Prostate gland (tissue), 2 donors: Measurements from ENCODE around the gene TBC1D30. TPM values are rescaled to one million over a fixed set of nuclear protein-coding genes. Genes with fewer than 3 reads are reported as not detected.

Experiments
- DNase-seq: peaks from one replicate; pipeline ENCODE4 v3.0.0-alpha.2; 2019; ENCODE audit warnings: low spot score
- H3K27ac ChIP-seq, 2 donors: fragments of 200-600 bp; sonication (generic); 2 replicates each; pipeline ENCODE4 v1.5.1; 2017 to 2019
- H3K27me3 ChIP-seq: fragments of 200-600 bp; sonication (generic); replicated peaks from 2 replicates; pipeline ENCODE4 v1.5.1; 2019; ENCODE audit not compliant: insufficient read depth
- H3K36me3 ChIP-seq, 2 donors: fragments of 200-600 bp; sonication (generic); 1 replicate in 1 of 2; 2 replicates in 1 of 2; pipeline versions ENCODE4 v1.5.1 to v1.8.1; 2017 to 2019
- H3K4me1 ChIP-seq: fragments of 200-600 bp; sonication (generic); replicated peaks from 2 replicates; pipeline ENCODE4 v1.5.1; 2019
- H3K4me3 ChIP-seq, 2 donors: fragments of 200-600 bp; sonication (generic); 2 replicates each; pipeline ENCODE4 v1.5.1; 2017 to 2019
- H3K9me3 ChIP-seq: fragments of 200-600 bp; sonication (generic); 2 replicates; pipeline ENCODE4 v1.5.1; 2017
- CTCF ChIP-seq, 4 experiments: fragments of 200-600 bp in 2 of 4; fragments of 450-650 bp in 2 of 4; sonication (generic) in 2 of 4; IDR thresholded peaks; 1 replicate in 3 of 4; 2 replicates in 1 of 4; pipeline ENCODE4 v1.5.1; 2016 to 2019; ENCODE audit warnings: antibody characterized with exemption in 4 of 4, mild to moderate bottlenecking in 2 of 4, moderate library complexity in 2 of 4
- POLR2A ChIP-seq: fragments of 450-650 bp; IDR thresholded peaks from one replicate; pipeline ENCODE4 v1.6.1; 2016; ENCODE audit warnings: antibody characterized with exemption, mild to moderate bottlenecking
- POLR2AphosphoS5 ChIP-seq: sonication (generic); formaldehyde crosslinking; IDR thresholded peaks from one replicate; pipeline ENCODE4 v1.6.1; 2017; ENCODE audit warnings: antibody characterized with exemption
- WGBS: methylation state at CpG from one replicate; pipeline ENCODE4 v1.1.5; 2018; 5-methylcytosine and 5-hydroxymethylcytosine counted together
- intact Hi-C: fragments of 100-400 bp; cut with DNase I; formaldehyde crosslinking; loops from one replicate; pipeline ENCODE4 v1.14.2; 2022
- total RNA-seq, 2 donors: library from RNA; depleted of rRNA; stranded (reverse); fragments of >200 nt; gene quantifications; one replicate each; pipeline ENCODE4 v1.1.0, GENCODE V29; 2016

TBC1D30 gene
- total RNA-seq, 2 donors from 2014 or later, result 17.2 to 19.2 TPM

GRCh38 chr12:64819816-64820402 lies 4.5 kb upstream of the TBC1D30 start:
- Histone ChIP-seq H3K36me3 (no peaks in the 10 kb centered on the region), H3K4me3 (no peak overlapping the region), H3K27ac (no peak overlapping the region), H3K27me3 (no peaks in the 10 kb centered on the region), H3K9me3 (no peaks in the 10 kb centered on the region), H3K4me1 (peaks cover 2% of the 10 kb centered on the region)
- no peak for TF ChIP-seq POLR2AphosphoS5
- TF ChIP-seq CTCF (IDR thresholded peaks at IDR 0.05), result no peak
- no peak for TF ChIP-seq POLR2A
- WGBS, result 75% methylated on average over 5 of the region's 5 CpGs
- intact Hi-C loops, result no loop called here
- DNase-seq, result no peak

DNA sequence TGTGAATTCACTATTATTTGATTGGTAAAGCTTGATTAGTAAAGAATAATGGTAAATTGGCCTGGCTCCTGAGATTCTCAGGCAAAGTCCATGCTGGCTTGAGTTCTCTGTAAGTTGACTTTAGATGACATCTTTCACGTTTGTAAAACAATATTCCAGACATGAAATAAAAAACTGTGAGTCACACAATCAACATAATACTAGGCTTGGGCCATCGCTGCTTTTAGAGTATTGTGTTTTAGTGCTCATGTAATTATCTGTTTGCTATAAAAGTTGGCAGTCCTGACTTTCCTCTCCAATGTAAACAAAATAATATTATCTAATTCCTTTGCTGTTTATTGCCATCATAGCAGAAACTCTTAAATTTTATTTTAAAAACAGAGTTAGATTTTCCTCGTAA lies 3.9 kb upstream of the TBC1D30 start:
- no peaks in the 10 kb centered on the region for H3K27me3 ChIP-seq
- 42% methylated on average over 3 of the region's 3 CpGs for WGBS
- TF ChIP-seq POLR2AphosphoS5 (peak; percentile 49), CTCF (IDR thresholded peaks at IDR 0.05) (no peak)
- H3K27ac ChIP-seq, result no peak overlapping the region
- intact Hi-C loops, result no loop called here
- no peaks in the 10 kb centered on the region for H3K9me3 ChIP-seq
- no peak overlapping the region for H3K4me3 ChIP-seq
- H3K4me1 ChIP-seq, result peaks cover 5% of the 10 kb centered on the region
- no peaks in the 10 kb centered on the region for H3K36me3 ChIP-seq
- DNase-seq, result no peak

DNA sequence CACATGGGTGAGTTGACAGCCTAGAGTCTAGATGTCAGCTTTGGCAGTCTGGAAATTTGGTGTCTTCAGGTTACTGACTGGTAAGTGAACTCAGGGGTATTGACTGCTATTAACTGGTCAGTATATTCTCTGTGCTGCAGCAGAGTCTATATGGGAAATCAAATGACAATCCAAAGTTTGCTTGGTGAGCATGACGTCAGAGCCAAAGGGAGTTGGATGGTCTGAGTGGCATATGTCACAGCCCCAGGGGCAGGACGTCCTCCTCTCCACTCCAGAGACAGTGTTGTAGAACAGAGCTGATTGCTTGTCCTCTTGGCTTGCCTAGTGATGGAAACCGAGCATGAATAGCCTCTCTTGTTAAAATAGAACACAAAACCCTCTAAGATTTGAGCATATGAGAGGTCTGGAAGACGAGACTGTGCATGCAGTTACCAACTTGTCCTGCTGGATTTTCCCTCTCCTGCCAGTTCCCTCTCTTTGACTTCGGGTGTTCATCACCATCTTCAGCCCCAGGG lies 3.3 kb upstream of the TBC1D30 start:
- H3K27me3 ChIP-seq, result no peaks in the 10 kb centered on the region
- H3K9me3 ChIP-seq, result no peaks in the 10 kb centered on the region
- TF ChIP-seq CTCF (IDR thresholded peaks at IDR 0.05) (no peak), POLR2A (no peak), POLR2AphosphoS5 (no peak)
- peaks cover 5% of the 10 kb centered on the region for H3K4me1 ChIP-seq
- WGBS, result 46% methylated on average over 5 of the region's 5 CpGs
- intact Hi-C loops, result no loop called here
- DNase-seq, result no peak
- H3K36me3 ChIP-seq, result no peaks in the 10 kb centered on the region
- no peak overlapping the region for H3K4me3 ChIP-seq
- H3K27ac ChIP-seq, result no peak overlapping the region

GRCh38 chr12:64824130-64824499 lies 332 bp upstream of the TBC1D30 start:
- 3% methylated on average over 14 of the region's 16 CpGs for WGBS
- intact Hi-C loops, result no loop called here
- no peaks in the 10 kb centered on the region for H3K36me3 ChIP-seq
- H3K4me1 ChIP-seq, result peaks cover 5% of the 10 kb centered on the region
- no peak overlapping the region for H3K27ac ChIP-seq
- TF ChIP-seq POLR2A, result no peak
- no peak for TF ChIP-seq POLR2AphosphoS5
- no peak for TF ChIP-seq CTCF (IDR thresholded peaks at IDR 0.05)
- no peaks in the 10 kb centered on the region for H3K9me3 ChIP-seq
- DNase-seq, result no peak
- H3K27me3 ChIP-seq, result no peaks in the 10 kb centered on the region
- peak overlapping the region; percentile 24 to 29 for H3K4me3 ChIP-seq
